Stimulated activated CD4-positive, alpha-beta T cell treated with anti-CD3 and anti-CD28 coated beads, Interleukin-1b, Interleukin-23, amount 100 ng/mL, for 4 hours (primary cell): ENCODE data around the gene EEF1A2.
"Not testable (repeated sequence)": the region's sequence is repeated elsewhere in the genome, so short reads cannot be mapped to it uniquely, and the experiment has no call there.

Experiments used
- DNase-seq, 2 donors: peaks; one replicate each; pipeline ENCODE4 v3.0.0-alpha.2; 2020; ENCODE audit warnings: low read depth in 2 of 2

Gene EEF1A2

GRCh38 chr20:63520504-63520933 is 21.6 kb upstream of the EEF1A2 start, which contains the start of gene PPDPF:
Gene PPDPF, plus strand, starts transcription at chr20:63520765. Its CDS starts 544 bp downstream, at chr20:63521309.
- DNase-seq, result peak; percentile 80 to 88

GRCh38 chr20:63519668-63520503 is 21.0 kb upstream of the EEF1A2 start:
- DNase-seq, result peak in 1 of 2 donors; percentile 51

- DNase-seq, result no peak
Measured at GRCh38 chr20:63518946-63519667, 20.2 kb upstream of the EEF1A2 start.

- no peak for DNase-seq
Measured at GRCh38 chr20:63518351-63518861, 19.5 kb upstream of the EEF1A2 start.

- no peak for DNase-seq
Measured at GRCh38 chr20:63517376-63518309, 18.8 kb upstream of the EEF1A2 start.

- DNase-seq, result not testable (repeated sequence)
Measured at GRCh38 chr20:63514520-63514919, 15.6 kb upstream of the EEF1A2 start.

- DNase-seq, result no peak
Measured at GRCh38 chr20:63513207-63513606, 14.3 kb upstream of the EEF1A2 start.

- DNase-seq, result no peak
Measured at GRCh38 chr20:63509088-63509564, 10.2 kb upstream of the EEF1A2 start.

GRCh38 chr20:63508072-63508768 is 9.3 kb upstream of the EEF1A2 start:
- DNase-seq, result no peak

GRCh38 chr20:63507083-63507743 is 8.3 kb upstream of the EEF1A2 start:
- no peak for DNase-seq

GRCh38 chr20:63505723-63506122 is 6.8 kb upstream of the EEF1A2 start:
- no peak for DNase-seq

- DNase-seq, result no peak
Measured at GRCh38 chr20:63505281-63505680, 6.4 kb upstream of the EEF1A2 start.

GRCh38 chr20:63504642-63505041 is 5.8 kb upstream of the EEF1A2 start:
- DNase-seq, result no peak

GRCh38 chr20:63503524-63503923 is 4.6 kb upstream of the EEF1A2 start:
- no peak for DNase-seq

GRCh38 chr20:63502671-63503172 is 3.8 kb upstream of the EEF1A2 start:
- DNase-seq, result no peak

- DNase-seq, result no peak
Measured at GRCh38 chr20:63501818-63502670, 3.2 kb upstream of the EEF1A2 start.

- DNase-seq, result no peak
Measured at GRCh38 chr20:63500902-63501817, 2.3 kb upstream of the EEF1A2 start.
